Nephron progenitor cell (in vitro differentiated cells): ENCODE measurements around the gene SPIRE1.

Experiments
- DNase-seq: peaks from one replicate; pipeline ENCODE4 v3.0.0; 2021
- H3K27ac Mint-ChIP-seq: 2 replicates; pipeline ENCODE4 v1.8.0; 2021; ENCODE audit warnings: mild to moderate bottlenecking, moderate library complexity, mixed read lengths
- H3K27me3 Mint-ChIP-seq: 2 replicates; pipeline ENCODE4 v1.8.0; 2021; ENCODE audit warnings: mild to moderate bottlenecking, low read depth, mixed read lengths; ENCODE audit not compliant: poor library complexity
- H3K36me3 Mint-ChIP-seq: 2 replicates; pipeline ENCODE4 v1.8.0; 2021; ENCODE audit warnings: low read depth, mixed read lengths
- H3K4me1 Mint-ChIP-seq: 2 replicates; pipeline ENCODE4 v1.8.0; 2021; ENCODE audit warnings: mixed read lengths
- H3K4me3 Mint-ChIP-seq: 2 replicates; pipeline ENCODE4 v1.8.0; 2021; ENCODE audit warnings: mild to moderate bottlenecking, moderate library complexity, mixed read lengths
- H3K9me3 Mint-ChIP-seq: 2 replicates; pipeline ENCODE4 v1.8.0; 2021; ENCODE audit warnings: mild to moderate bottlenecking, moderate library complexity, mixed read lengths
- TF ChIP-seq, protein P1 (sequence below): fragments of 200-600 bp; sonication (generic); IDR thresholded peaks from 2 replicates; pipeline ENCODE4 v1.5.0; 2021; ENCODE audit warnings: antibody characterized with exemption

Gene SPIRE1

GRCh38 chr18:12589448-12589847, 68.5 kb downstream of the SPIRE1 start:
- Mint-ChIP-seq H3K27ac (no peak overlapping the region), H3K36me3 (no peaks in the 10 kb centered on the region), H3K9me3 (no peaks in the 10 kb centered on the region), H3K4me3 (no peak overlapping the region), H3K27me3 (no peaks in the 10 kb centered on the region), H3K4me1 (no peaks in the 10 kb centered on the region)
- TF ChIP-seq, protein P1, sequence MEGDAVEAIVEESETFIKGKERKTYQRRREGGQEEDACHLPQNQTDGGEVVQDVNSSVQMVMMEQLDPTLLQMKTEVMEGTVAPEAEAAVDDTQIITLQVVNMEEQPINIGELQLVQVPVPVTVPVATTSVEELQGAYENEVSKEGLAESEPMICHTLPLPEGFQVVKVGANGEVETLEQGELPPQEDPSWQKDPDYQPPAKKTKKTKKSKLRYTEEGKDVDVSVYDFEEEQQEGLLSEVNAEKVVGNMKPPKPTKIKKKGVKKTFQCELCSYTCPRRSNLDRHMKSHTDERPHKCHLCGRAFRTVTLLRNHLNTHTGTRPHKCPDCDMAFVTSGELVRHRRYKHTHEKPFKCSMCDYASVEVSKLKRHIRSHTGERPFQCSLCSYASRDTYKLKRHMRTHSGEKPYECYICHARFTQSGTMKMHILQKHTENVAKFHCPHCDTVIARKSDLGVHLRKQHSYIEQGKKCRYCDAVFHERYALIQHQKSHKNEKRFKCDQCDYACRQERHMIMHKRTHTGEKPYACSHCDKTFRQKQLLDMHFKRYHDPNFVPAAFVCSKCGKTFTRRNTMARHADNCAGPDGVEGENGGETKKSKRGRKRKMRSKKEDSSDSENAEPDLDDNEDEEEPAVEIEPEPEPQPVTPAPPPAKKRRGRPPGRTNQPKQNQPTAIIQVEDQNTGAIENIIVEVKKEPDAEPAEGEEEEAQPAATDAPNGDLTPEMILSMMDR = no peak
- no peak for DNase-seq

- H3K9me3 Mint-ChIP-seq = no peaks in the 10 kb centered on the region
- DNase-seq = no peak
- no peaks in the 10 kb centered on the region for H3K4me1 Mint-ChIP-seq
- TF ChIP-seq, protein P1 = no peak
- H3K27ac Mint-ChIP-seq = no peak overlapping the region
- H3K36me3 Mint-ChIP-seq = no peaks in the 10 kb centered on the region
- no peaks in the 10 kb centered on the region for H3K27me3 Mint-ChIP-seq
- H3K4me3 Mint-ChIP-seq = no peak overlapping the region
Observed at GRCh38 chr18:12586956-12587355, 71.0 kb downstream of the SPIRE1 start.

DNA sequence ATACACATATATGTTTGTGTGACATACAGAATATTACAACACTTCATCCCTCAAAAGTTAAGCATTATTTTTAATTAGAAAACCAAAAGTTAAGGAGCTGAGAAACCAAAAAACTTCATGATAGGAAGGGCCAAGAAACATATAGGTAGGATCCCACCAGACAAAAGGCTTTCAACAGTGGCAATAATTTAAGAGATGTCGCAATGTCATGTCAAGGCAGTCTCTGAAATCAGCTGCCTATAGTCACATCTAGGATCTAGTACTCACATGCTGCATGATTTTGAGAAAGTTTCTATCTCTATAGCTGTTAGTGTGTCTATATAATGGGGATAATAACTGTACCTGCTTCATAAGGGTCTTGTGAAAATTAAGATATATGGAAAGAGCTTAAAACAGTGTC, 72.7 kb downstream of the SPIRE1 start:
- H3K27ac Mint-ChIP-seq = no peak overlapping the region
- H3K9me3 Mint-ChIP-seq = no peaks in the 10 kb centered on the region
- no peak overlapping the region for H3K4me3 Mint-ChIP-seq
- H3K36me3 Mint-ChIP-seq = no peaks in the 10 kb centered on the region
- TF ChIP-seq, protein P1 = no peak
- H3K4me1 Mint-ChIP-seq = no peaks in the 10 kb centered on the region
- DNase-seq = no peak
- no peaks in the 10 kb centered on the region for H3K27me3 Mint-ChIP-seq

- no peaks in the 10 kb centered on the region for H3K36me3 Mint-ChIP-seq
- H3K27ac Mint-ChIP-seq = no peak overlapping the region
- H3K4me1 Mint-ChIP-seq = no peaks in the 10 kb centered on the region
- peaks cover 6% of the 10 kb centered on the region for H3K27me3 Mint-ChIP-seq
- H3K4me3 Mint-ChIP-seq = no peak overlapping the region
- TF ChIP-seq, protein P1 = no peak
- H3K9me3 Mint-ChIP-seq = no peaks in the 10 kb centered on the region
- no peak for DNase-seq
Observed at GRCh38 chr18:12580630-12581342, 77.1 kb downstream of the SPIRE1 start.

DNA sequence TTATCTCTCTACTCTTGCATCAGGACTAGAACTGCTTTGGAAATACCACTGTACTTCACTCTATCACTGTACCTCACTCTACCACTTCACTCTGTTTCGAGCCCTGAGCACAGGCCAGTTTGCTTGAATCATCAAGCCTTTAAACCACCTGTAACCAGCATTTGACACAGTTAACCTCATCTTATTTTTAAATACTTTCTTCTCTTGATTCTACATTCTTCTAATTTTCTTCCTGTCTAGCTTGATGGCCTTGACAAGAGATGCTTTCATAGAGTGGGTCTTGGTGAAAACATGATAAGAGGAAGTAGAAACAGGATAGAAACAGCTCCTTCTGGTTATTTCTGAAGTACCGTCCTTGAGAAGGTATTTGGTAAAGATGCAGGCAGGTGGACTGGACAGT, 78.1 kb downstream of the SPIRE1 start:
- DNase-seq = no peak
- Mint-ChIP-seq H3K27ac (no peak overlapping the region), H3K36me3 (no peaks in the 10 kb centered on the region), H3K9me3 (no peaks in the 10 kb centered on the region), H3K27me3 (peaks cover 6% of the 10 kb centered on the region), H3K4me1 (peaks cover 2% of the 10 kb centered on the region), H3K4me3 (no peak overlapping the region)
- TF ChIP-seq, protein P1 = no peak

DNA sequence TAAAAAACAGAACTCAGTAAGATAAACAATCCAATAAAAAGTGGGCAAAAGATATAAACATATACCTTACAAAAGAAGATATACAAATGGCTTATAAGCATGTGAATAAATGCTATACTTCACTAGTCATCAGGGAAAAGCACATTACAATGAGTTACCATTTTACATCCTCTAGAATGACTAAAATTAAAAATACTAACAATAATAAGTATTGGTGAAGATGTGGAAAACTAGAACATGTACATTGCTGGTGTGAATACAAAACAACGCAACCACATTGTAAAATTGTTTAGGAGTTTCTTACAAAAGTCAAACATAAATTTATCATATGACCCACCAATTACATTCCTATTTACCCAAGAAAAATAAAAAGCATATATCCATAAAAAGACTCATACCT, 80.1 kb downstream of the SPIRE1 start:
- Mint-ChIP-seq H3K27me3 (peaks cover 6% of the 10 kb centered on the region), H3K27ac (no peak overlapping the region), H3K4me3 (no peak overlapping the region), H3K4me1 (peaks cover 7% of the 10 kb centered on the region), H3K36me3 (no peaks in the 10 kb centered on the region), H3K9me3 (no peaks in the 10 kb centered on the region)
- TF ChIP-seq, protein P1 = no peak
- no peak for DNase-seq
